ENCODE measurements around the gene PITPNC1. TPM values are rescaled to one million over a fixed set of nuclear protein-coding genes. Genes with fewer than 3 reads are reported as not detected.

The PITPNC1 gene
- total RNA-seq, 1 donor from 2014 or later, result 23.7 TPM

GRCh38 chr17:67448449-67448848 lies 71.4 kb downstream of the PITPNC1 start:
- H3K36me3 ChIP-seq, result no peaks in the 10 kb centered on the region
- H3K4me1 ChIP-seq, result peaks cover 13% of the 10 kb centered on the region
- no peak overlapping the region for H3K4me3 ChIP-seq
- no peak for DNase-seq
- H3K27me3 ChIP-seq (ENCODE audit: low read depth), result no peaks in the 10 kb centered on the region
- intact Hi-C loops (cut with DNase I), result no loop called here
- TF ChIP-seq CTCF (IDR thresholded peaks at IDR 0.05), result no peak
- no peaks in the 10 kb centered on the region for H3K9me3 ChIP-seq
- H3K27ac ChIP-seq, result no peak overlapping the region
- ATAC-seq, result no peak

- H3K27ac ChIP-seq, result no peak overlapping the region
- no peak overlapping the region for H3K4me3 ChIP-seq
- H3K27me3 ChIP-seq (ENCODE audit: low read depth), result no peaks in the 10 kb centered on the region
- no peak for TF ChIP-seq CTCF (IDR thresholded peaks at IDR 0.05)
- DNase-seq, result no peak
- no peaks in the 10 kb centered on the region for H3K9me3 ChIP-seq
- intact Hi-C loops (cut with DNase I), result no loop called here
- H3K4me1 ChIP-seq, result peaks cover 8% of the 10 kb centered on the region
- ATAC-seq, result no peak
- no peaks in the 10 kb centered on the region for H3K36me3 ChIP-seq
Measured at GRCh38 chr17:67449065-67449464, 72.0 kb downstream of the PITPNC1 start.

GRCh38 chr17:67449845-67450755 lies 73.0 kb downstream of the PITPNC1 start:
- intact Hi-C loops (cut with DNase I), result no loop called here
- no peak for TF ChIP-seq CTCF (IDR thresholded peaks at IDR 0.05)
- no peak overlapping the region for H3K4me3 ChIP-seq
- H3K4me1 ChIP-seq, result no peaks in the 10 kb centered on the region
- no peak for DNase-seq
- H3K27me3 ChIP-seq (ENCODE audit: low read depth), result no peaks in the 10 kb centered on the region
- no peak overlapping the region for H3K27ac ChIP-seq
- ATAC-seq, result no peak
- H3K9me3 ChIP-seq, result no peaks in the 10 kb centered on the region
- no peaks in the 10 kb centered on the region for H3K36me3 ChIP-seq

GRCh38 chr17:67452681-67453554 lies 75.8 kb downstream of the PITPNC1 start:
- no peak for DNase-seq

More at GRCh38 chr17:67452681-67453554, 75.8 kb downstream of the PITPNC1 start:
- Histone ChIP-seq H3K4me1 (no peaks in the 10 kb centered on the region), H3K27ac (no peak overlapping the region), H3K36me3 (no peaks in the 10 kb centered on the region), H3K4me3 (no peak overlapping the region), H3K9me3 (no peaks in the 10 kb centered on the region), H3K27me3 (ENCODE audit: low read depth) (no peaks in the 10 kb centered on the region)
- no peak for TF ChIP-seq CTCF (IDR thresholded peaks at IDR 0.05)
- ATAC-seq, result peak; percentile 41 to 62
- intact Hi-C loops (cut with DNase I), result no loop called here
